ENCODE data around the gene MEF2C. TPM values are rescaled to one million over a fixed set of nuclear protein-coding genes. Genes with fewer than 3 reads are reported as not detected.
A peak's percentile ranks its signal among the peaks of the same experiment; 100 is the strongest.

The MEF2C gene
- total and polyA plus RNA-seq, 7 donors = 2.8 to 51.4 (median 32.1) TPM

- Histone ChIP-seq H3K4me1 (peaks cover 0 to 62% (median 40%) of the 10 kb centered on the region in 4 donors), H3K9me3 (no peaks in the 10 kb centered on the region), H3K4me3 (peak overlapping the region; percentile 57 to 65 (median 60)), H3K27me3 (no peaks in the 10 kb centered on the region), H3K36me3 (no peaks in the 10 kb centered on the region), H3K27ac (peak overlapping the region; percentile 87 to 93 (median 88))
- intact Hi-C loops (cut with DNase I) = loop anchor here (10.0 kb wide), 1 partner anchor 1640 kb away; the partner anchor contains the start of gene LYSMD3
- DNase-seq = no peak
- WGBS, 2 donors = 20 to 37% methylated on average over 2 of the region's 2 CpGs
- no peak for TF ChIP-seq POLR2A (IDR thresholded peaks at IDR 0.05)
- TF ChIP-seq POLR2AphosphoS5 (IDR thresholded peaks at IDR 0.05) = no peak
- TF ChIP-seq EP300 (IDR thresholded peaks at IDR 0.05) = no peak
- TF ChIP-seq CTCF (IDR thresholded peaks at IDR 0.05) = no peak
Measured at GRCh38 chr5:88884608-88884877, 1.6 kb upstream of the MEF2C start.

- whole genome bisulfite sequencing, 2 donors = 0% methylated on average over 46 of the region's 46 CpGs
- peak; percentile 93 for DNase-seq
- TF ChIP-seq CTCF (IDR thresholded peaks at IDR 0.05) (peak in 1 of 4 experiments; percentile 12), POLR2A (IDR thresholded peaks at IDR 0.05) (peak; percentile 43 to 61), EP300 (IDR thresholded peaks at IDR 0.05) (no peak), POLR2AphosphoS5 (IDR thresholded peaks at IDR 0.05) (peak; percentile 83 to 93 (median 86))
- H3K27me3 ChIP-seq = no peaks in the 10 kb centered on the region
- H3K9me3 ChIP-seq = no peaks in the 10 kb centered on the region
- no peaks in the 10 kb centered on the region for H3K36me3 ChIP-seq
- peak overlapping the region; percentile 57 to 65 (median 60) for H3K4me3 ChIP-seq
- peak overlapping the region; percentile 87 to 93 (median 88) for H3K27ac ChIP-seq
- H3K4me1 ChIP-seq = peaks cover 0 to 67% (median 43%) of the 10 kb centered on the region in 4 donors
- intact Hi-C loops (cut with DNase I) = loop anchor here (2.0 to 10.0 kb wide), 3 partner anchors 47 to 1641 kb away; partner anchors contain the start of gene LYSMD3
Measured at GRCh38 chr5:88883836-88884607, 1.0 kb upstream of the MEF2C start.

GRCh38 chr5:88882276-88883038 is 527 bp downstream of the MEF2C start:
- DNase-seq = no peak
- Histone ChIP-seq H3K4me1 (peaks cover 0 to 68% (median 44%) of the 10 kb centered on the region in 4 donors), H3K27ac (peak overlapping the region; percentile 87 to 93 (median 88)), H3K27me3 (no peaks in the 10 kb centered on the region), H3K4me3 (peak overlapping the region; percentile 57 to 65 (median 60)), H3K36me3 (no peaks in the 10 kb centered on the region), H3K9me3 (no peaks in the 10 kb centered on the region)
- intact Hi-C loops (cut with DNase I) = loop anchor here (2.0 to 10.0 kb wide), 3 partner anchors 46 to 1642 kb away; partner anchors contain the start of gene LYSMD3
- TF ChIP-seq EP300 (IDR thresholded peaks at IDR 0.05) (no peak), POLR2AphosphoS5 (IDR thresholded peaks at IDR 0.05) (no peak), POLR2A (IDR thresholded peaks at IDR 0.05) (no peak), CTCF (IDR thresholded peaks at IDR 0.05) (no peak)
- WGBS, 2 donors = 0 to 1% methylated on average over 15 of the region's 15 CpGs

- no peaks in the 10 kb centered on the region for H3K36me3 ChIP-seq
- no peaks in the 10 kb centered on the region for H3K27me3 ChIP-seq
- peak overlapping the region; percentile 87 to 93 (median 88) for H3K27ac ChIP-seq
- H3K4me3 ChIP-seq = peak overlapping the region; percentile 57 to 65 (median 60)
- H3K4me1 ChIP-seq = peaks cover 0 to 69% (median 42%) of the 10 kb centered on the region in 4 donors
- intact Hi-C loops (cut with DNase I) = loop anchor here (10.0 kb wide), 1 partner anchor 1643 kb away; the partner anchor contains the start of gene LYSMD3
- WGBS, 2 donors = 8 to 18% methylated on average over 5 of the region's 5 CpGs
- H3K9me3 ChIP-seq = no peaks in the 10 kb centered on the region
- no peak for DNase-seq
- TF ChIP-seq POLR2AphosphoS5 (IDR thresholded peaks at IDR 0.05) (peak in 3 of 4 donors; percentile 18 to 56 (median 23)), POLR2A (IDR thresholded peaks at IDR 0.05) (no peak), CTCF (IDR thresholded peaks at IDR 0.05) (no peak), EP300 (IDR thresholded peaks at IDR 0.05) (no peak)
Measured at GRCh38 chr5:88881571-88881971, 1.4 kb downstream of the MEF2C start.

All from sigmoid colon (tissue), 7 donors.